PC-9 (cell line): ENCODE data around the gene SULT1B1.

Experiments used
- CTCF ChIP-seq: fragments of 200-600 bp; sonication (generic); conservative IDR thresholded peaks from 2 replicates; pipeline ENCODE4 v1.6.1; 2017; ENCODE audit warnings: mixed run types, antibody characterized with exemption, mild to moderate bottlenecking, moderate library complexity
- EZH2 ChIP-seq: fragments of 200-600 bp; sonication (generic); IDR thresholded peaks from 2 replicates; pipeline ENCODE4 v1.8.0; 2017; ENCODE audit warnings: antibody characterized with exemption, low read depth

DNA sequence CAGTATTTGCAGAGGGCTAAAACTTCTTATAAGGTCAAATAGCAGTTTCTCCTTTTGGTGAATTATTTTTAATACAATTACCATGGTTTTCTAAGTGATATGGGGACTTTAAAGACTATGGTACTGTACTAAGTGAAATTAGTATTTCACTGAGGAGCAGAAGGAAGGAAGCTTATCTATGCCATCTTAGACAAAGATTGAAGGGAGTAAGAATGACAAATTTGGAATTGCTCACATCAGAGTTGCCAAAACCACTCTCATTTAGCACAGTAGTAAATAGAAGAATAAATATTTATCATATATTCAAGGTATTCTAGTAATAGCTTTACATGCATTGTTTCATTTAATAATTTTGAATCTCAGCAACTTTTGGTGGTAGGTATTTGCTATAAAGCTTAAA is 30.4 kb downstream of the SULT1B1 start:
- no peak for TF ChIP-seq CTCF
- TF ChIP-seq EZH2 = no peak
